MM.1S (cell line): ENCODE measurements around the gene COL6A1.

Source experiments
- DNase-seq: peaks from one replicate; pipeline ENCODE4 v3.0.0-alpha.2; 2015
- H2AFZ ChIP-seq: fragments of 300-600 bp; sonication (generic); 2 replicates; pipeline ENCODE4 v1.6.0; 2016; ENCODE audit warnings: antibody characterized with exemption, low read length
- H3F3A ChIP-seq: fragments of 300-600 bp; sonication (generic); 2 replicates; pipeline ENCODE4 v1.6.1; 2016; ENCODE audit warnings: mild to moderate bottlenecking, antibody characterized with exemption, low read length, moderate library complexity, mixed read lengths; ENCODE audit not compliant: insufficient read depth
- H3K27ac ChIP-seq: fragments of 300-600 bp; sonication (generic); 2 replicates; pipeline ENCODE4 v1.5.1; 2016; ENCODE audit warnings: mild to moderate bottlenecking, low read length
- H3K27me3 ChIP-seq: fragments of 300-600 bp; sonication (generic); replicated peaks from 2 replicates; pipeline ENCODE4 v1.6.0; 2016; ENCODE audit warnings: low read length; ENCODE audit not compliant: insufficient read depth
- H3K36me3 ChIP-seq: fragments of 300-600 bp; sonication (generic); replicated peaks from 2 replicates; pipeline ENCODE4 v1.6.1; 2016; ENCODE audit warnings: mild to moderate bottlenecking, low read length, mixed read lengths; ENCODE audit not compliant: insufficient read depth
- H3K4me1 ChIP-seq: fragments of 300-600 bp; sonication (generic); 2 replicates; pipeline ENCODE4 v1.6.1; 2016; ENCODE audit warnings: low read length, mixed read lengths
- H3K4me2 ChIP-seq: fragments of 300-600 bp; sonication (generic); 2 replicates; pipeline ENCODE4 v1.6.0; 2016; ENCODE audit warnings: low read depth, low read length
- H3K4me3 ChIP-seq: fragments of 300-600 bp; sonication (generic); 2 replicates; pipeline ENCODE4 v1.5.1; 2016; ENCODE audit warnings: low read length, mixed read lengths
- H3K79me2 ChIP-seq: fragments of 300-600 bp; sonication (generic); 2 replicates; pipeline ENCODE4 v1.6.1; 2016; ENCODE audit warnings: mixed run types, low read length, mixed read lengths
- H3K9ac ChIP-seq: fragments of 300-600 bp; sonication (generic); 2 replicates; pipeline ENCODE4 v1.6.1; 2016; ENCODE audit warnings: low read length, mixed read lengths
- H3K9me2 ChIP-seq: fragments of 300-600 bp; sonication (generic); replicated peaks from 2 replicates; pipeline ENCODE4 v1.6.1; 2016; ENCODE audit warnings: mild to moderate bottlenecking, low read length, mixed read lengths; ENCODE audit not compliant: insufficient read depth
- H3K9me3 ChIP-seq: fragments of 300-600 bp; sonication (generic); replicated peaks from 2 replicates; pipeline ENCODE4 v1.6.1; 2016; ENCODE audit warnings: mild to moderate bottlenecking, low read length, mixed read lengths; ENCODE audit not compliant: insufficient read depth
- H4K20me1 ChIP-seq: fragments of 300-600 bp; sonication (generic); 2 replicates; pipeline ENCODE4 v1.6.1; 2016; ENCODE audit warnings: mild to moderate bottlenecking, low read length, moderate library complexity, mixed read lengths; ENCODE audit not compliant: insufficient read depth
- EZH2 ChIP-seq: fragments of 300-600 bp; sonication (generic); optimal IDR thresholded peaks from 2 replicates; pipeline ENCODE3; 2017; ENCODE audit warnings: low read depth, mild to moderate bottlenecking, antibody characterized with exemption, low read length, mixed read lengths
- EZH2phosphoT487 ChIP-seq: fragments of 300-600 bp; sonication (generic); IDR thresholded peaks from 2 replicates; pipeline ENCODE4 v1.6.1; 2018; ENCODE audit warnings: antibody characterized with exemption, low read length
- TF ChIP-seq, protein P1 (sequence below): fragments of 300-600 bp; sonication (generic); IDR thresholded peaks from 2 replicates; pipeline ENCODE4 v1.5.1; 2016; ENCODE audit warnings: antibody characterized with exemption, low read length, mixed read lengths

COL6A1 gene

DNA sequence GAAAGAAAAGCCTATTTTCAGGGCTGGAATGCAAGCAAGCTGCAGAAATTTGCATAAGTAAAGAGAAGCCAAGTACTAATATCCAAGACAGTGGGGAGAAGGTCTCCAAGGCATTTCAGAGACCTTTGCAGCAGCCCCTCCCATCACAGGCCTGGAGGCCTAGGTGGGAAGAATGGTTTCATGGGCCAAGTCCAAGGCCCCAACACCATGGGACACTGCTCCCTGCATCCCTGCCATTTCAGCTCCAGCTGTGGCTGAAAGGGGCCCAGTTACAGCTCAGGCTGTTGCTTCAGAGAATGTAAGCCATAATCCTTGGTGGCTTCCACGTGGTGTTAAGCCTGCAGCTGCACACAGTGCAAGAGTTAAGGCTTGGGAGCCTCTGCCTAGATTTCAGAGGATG, 16.9 kb upstream of the COL6A1 start:
- TF ChIP-seq EZH2phosphoT487 (no peak), EZH2 (no peak)
- TF ChIP-seq, protein P1, sequence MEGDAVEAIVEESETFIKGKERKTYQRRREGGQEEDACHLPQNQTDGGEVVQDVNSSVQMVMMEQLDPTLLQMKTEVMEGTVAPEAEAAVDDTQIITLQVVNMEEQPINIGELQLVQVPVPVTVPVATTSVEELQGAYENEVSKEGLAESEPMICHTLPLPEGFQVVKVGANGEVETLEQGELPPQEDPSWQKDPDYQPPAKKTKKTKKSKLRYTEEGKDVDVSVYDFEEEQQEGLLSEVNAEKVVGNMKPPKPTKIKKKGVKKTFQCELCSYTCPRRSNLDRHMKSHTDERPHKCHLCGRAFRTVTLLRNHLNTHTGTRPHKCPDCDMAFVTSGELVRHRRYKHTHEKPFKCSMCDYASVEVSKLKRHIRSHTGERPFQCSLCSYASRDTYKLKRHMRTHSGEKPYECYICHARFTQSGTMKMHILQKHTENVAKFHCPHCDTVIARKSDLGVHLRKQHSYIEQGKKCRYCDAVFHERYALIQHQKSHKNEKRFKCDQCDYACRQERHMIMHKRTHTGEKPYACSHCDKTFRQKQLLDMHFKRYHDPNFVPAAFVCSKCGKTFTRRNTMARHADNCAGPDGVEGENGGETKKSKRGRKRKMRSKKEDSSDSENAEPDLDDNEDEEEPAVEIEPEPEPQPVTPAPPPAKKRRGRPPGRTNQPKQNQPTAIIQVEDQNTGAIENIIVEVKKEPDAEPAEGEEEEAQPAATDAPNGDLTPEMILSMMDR: no peak
- Histone ChIP-seq H3F3A (no peaks in the 10 kb centered on the region), H3K9me2 (no peaks in the 10 kb centered on the region), H4K20me1 (no peaks in the 10 kb centered on the region), H3K79me2 (no peaks in the 10 kb centered on the region), H3K27ac (no peak overlapping the region), H2AFZ (no peak overlapping the region), H3K4me2 (no peak overlapping the region), H3K9ac (no peak overlapping the region), H3K4me1 (no peaks in the 10 kb centered on the region), H3K36me3 (no peaks in the 10 kb centered on the region), H3K27me3 (peaks cover 85% of the 10 kb centered on the region), H3K9me3 (no peaks in the 10 kb centered on the region), H3K4me3 (no peak overlapping the region)
- DNase-seq: no peak

DNA sequence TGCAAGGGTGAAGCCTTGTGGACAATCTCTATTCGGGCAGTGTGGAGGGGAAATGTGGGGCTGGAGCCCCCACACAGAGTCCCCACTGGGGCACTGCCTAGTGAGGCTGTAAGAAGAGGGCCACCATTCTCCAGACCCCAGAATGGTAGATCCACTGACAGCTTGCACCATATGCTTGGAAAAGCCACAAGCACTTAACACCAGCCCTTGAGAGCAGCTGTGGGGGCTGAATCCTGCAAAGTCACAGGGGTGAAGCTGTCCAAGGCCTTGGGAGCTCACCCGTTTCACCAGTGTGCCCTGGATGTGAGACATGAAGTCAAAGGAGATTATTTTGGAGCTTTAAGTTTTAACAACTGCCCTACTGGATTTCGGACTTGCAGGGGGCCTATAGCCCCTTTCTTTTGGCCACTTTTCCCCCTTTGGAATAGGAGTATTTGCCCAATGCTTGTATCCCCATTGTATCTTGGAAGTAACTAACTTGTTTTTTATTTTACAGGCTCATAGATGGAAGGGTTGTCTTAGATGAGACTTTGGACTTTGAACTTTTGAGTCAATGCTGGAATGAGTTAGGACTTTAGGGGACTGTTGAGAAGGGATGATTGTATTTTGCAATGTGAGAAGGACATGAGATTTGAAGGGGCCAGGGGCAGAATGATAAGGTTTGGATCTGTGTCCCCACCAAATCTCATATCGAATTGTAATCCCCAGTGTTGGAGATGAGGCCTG, 16.3 kb upstream of the COL6A1 start:
- Histone ChIP-seq H2AFZ (no peak overlapping the region), H3K4me1 (no peaks in the 10 kb centered on the region), H3K36me3 (no peaks in the 10 kb centered on the region), H3K4me2 (no peak overlapping the region), H3K4me3 (no peak overlapping the region), H3F3A (no peaks in the 10 kb centered on the region), H3K9me2 (no peaks in the 10 kb centered on the region), H3K27me3 (peaks cover 83% of the 10 kb centered on the region), H4K20me1 (no peaks in the 10 kb centered on the region), H3K9ac (no peak overlapping the region), H3K27ac (no peak overlapping the region), H3K79me2 (no peaks in the 10 kb centered on the region), H3K9me3 (no peaks in the 10 kb centered on the region)
- no peak for DNase-seq
- TF ChIP-seq EZH2 (no peak), EZH2phosphoT487 (no peak)
- TF ChIP-seq, protein P1: no peak

DNA sequence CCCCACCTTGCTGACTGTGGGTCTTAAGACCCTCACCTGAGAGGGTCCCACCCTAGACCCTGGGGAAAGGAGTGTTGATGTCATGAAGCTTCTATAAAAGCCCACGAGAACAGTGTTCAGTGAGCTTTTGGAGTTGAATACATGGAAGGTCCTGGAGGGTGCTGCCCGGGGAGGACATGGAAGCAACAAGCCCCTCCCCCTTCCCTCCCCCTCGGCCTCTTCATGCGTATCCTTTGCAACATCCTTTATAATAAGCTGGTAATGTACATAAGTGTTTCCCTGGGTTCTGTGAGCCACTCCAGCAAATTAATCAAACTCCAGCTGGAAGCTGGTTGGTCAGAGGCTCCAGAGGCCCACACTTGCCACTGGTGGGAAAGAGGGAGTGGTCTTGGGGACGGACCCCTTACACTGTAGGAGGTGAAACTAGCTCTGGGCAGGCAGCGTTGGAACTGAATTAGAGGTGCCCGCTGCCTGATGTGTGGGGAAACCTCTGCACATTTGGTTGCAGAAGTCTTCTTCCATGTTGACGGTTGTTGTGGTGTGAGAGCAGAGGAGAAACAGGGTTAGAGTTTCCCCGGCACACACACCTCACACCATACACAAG, 14.7 kb upstream of the COL6A1 start:
- no peaks in the 10 kb centered on the region for H3K36me3 ChIP-seq
- no peak overlapping the region for H2AFZ ChIP-seq
- TF ChIP-seq, protein P1: no peak
- TF ChIP-seq EZH2phosphoT487: no peak
- TF ChIP-seq EZH2: no peak
- no peaks in the 10 kb centered on the region for H3F3A ChIP-seq
- H3K4me3 ChIP-seq: no peak overlapping the region
- H4K20me1 ChIP-seq: no peaks in the 10 kb centered on the region
- H3K27ac ChIP-seq: no peak overlapping the region
- no peaks in the 10 kb centered on the region for H3K79me2 ChIP-seq
- H3K27me3 ChIP-seq: peaks cover 79% of the 10 kb centered on the region
- no peaks in the 10 kb centered on the region for H3K9me2 ChIP-seq
- DNase-seq: no peak
- no peak overlapping the region for H3K9ac ChIP-seq
- H3K4me1 ChIP-seq: no peaks in the 10 kb centered on the region
- no peaks in the 10 kb centered on the region for H3K9me3 ChIP-seq
- H3K4me2 ChIP-seq: no peak overlapping the region
